CD14-positive monocyte (primary cell): Measurements from ENCODE around the gene AMIGO3. TPM values are rescaled to one million over a fixed set of nuclear protein-coding genes. Genes with fewer than 3 reads are reported as not detected.
"Not testable (repeated sequence)": the region's sequence is repeated elsewhere in the genome, so short reads cannot be mapped to it uniquely, and the experiment has no call there.

Source experiments
- DNase-seq, 3 donors: peaks; one replicate each; pipeline ENCODE4 v3.0.0-alpha.2; 2011 to 2022
- H2AFZ ChIP-seq: 2 replicates; pipeline ENCODE4 v1.6.0; 2012; ENCODE audit warnings: mild to moderate bottlenecking, low read depth, low read length, inconsistent platforms; ENCODE audit not compliant: insufficient read depth, poor library complexity, severe bottlenecking
- H3K27ac ChIP-seq, 2 donors: 1 replicate in 1 of 2; 2 replicates in 1 of 2; pipeline ENCODE4 v1.5.1; 2012 to 2013; ENCODE audit warnings: low read length in 2 of 2, control low read depth in 1 of 2, inconsistent platforms in 1 of 2, low read depth in 1 of 2, mild to moderate bottlenecking in 1 of 2
- H3K27me3 ChIP-seq, 2 donors: one replicate each; pipeline versions ENCODE4 v1.6.0 to v1.6.1; 2011 to 2013; ENCODE audit warnings: low read length in 2 of 2; ENCODE audit not compliant: control insufficient read depth in 2 of 2, insufficient read depth in 2 of 2
- H3K36me3 ChIP-seq, 2 donors: replicated peaks in 1 of 2; 1 replicate in 1 of 2; 2 replicates in 1 of 2; pipeline versions ENCODE4 v1.5.1 to v1.6.1; 2012 to 2013; ENCODE audit warnings: low read length in 2 of 2, control low read depth in 1 of 2, inconsistent platforms in 1 of 2, mild to moderate bottlenecking in 1 of 2; ENCODE audit not compliant: insufficient read depth in 2 of 2, control insufficient read depth in 1 of 2
- H3K4me1 ChIP-seq, 2 donors: 1 replicate in 1 of 2; 2 replicates in 1 of 2; pipeline versions ENCODE4 v1.5.1 to v1.6.1; 2012 to 2013; ENCODE audit warnings: low read length in 2 of 2, control low read depth in 1 of 2, inconsistent platforms in 1 of 2, mild to moderate bottlenecking in 1 of 2, moderate library complexity in 1 of 2; ENCODE audit not compliant: insufficient read depth in 2 of 2, control insufficient read depth in 1 of 2
- H3K4me2 ChIP-seq: replicated peaks from 2 replicates; pipeline ENCODE3; 2012; ENCODE audit warnings: low read length, moderate library complexity, mild to moderate bottlenecking; ENCODE audit not compliant: poor library complexity, severe bottlenecking; ENCODE audit errors: extremely low read depth
- H3K4me3 ChIP-seq, 3 experiments: fragments of 200-600 bp in 1 of 3; sonication (generic) in 1 of 3; replicated peaks in 1 of 3; 1 replicate in 2 of 3; 2 replicates in 1 of 3; pipeline ENCODE4 v1.5.1; 2011 to 2013; ENCODE audit warnings: low read length in 3 of 3, mild to moderate bottlenecking in 3 of 3, control low read depth in 2 of 3, low read depth in 2 of 3, inconsistent platforms in 1 of 3, moderate library complexity in 1 of 3
- H3K79me2 ChIP-seq: 2 replicates; pipeline ENCODE4 v1.6.0; 2012; ENCODE audit warnings: mild to moderate bottlenecking, control low read depth, inconsistent platforms, low read length, moderate library complexity; ENCODE audit not compliant: insufficient read depth
- H3K9ac ChIP-seq: 2 replicates; pipeline ENCODE4 v1.6.0; 2017; ENCODE audit warnings: low read length, mild to moderate bottlenecking; ENCODE audit not compliant: insufficient read depth, poor library complexity, severe bottlenecking
- H3K9me3 ChIP-seq, 2 donors: replicated peaks in 1 of 2; 1 replicate in 1 of 2; 2 replicates in 1 of 2; pipeline versions ENCODE4 v1.5.1 to v1.6.1; 2012 to 2013; ENCODE audit warnings: low read length in 2 of 2, control low read depth in 1 of 2; ENCODE audit not compliant: control insufficient read depth in 1 of 2, insufficient read depth in 1 of 2
- H4K20me1 ChIP-seq: 2 replicates; pipeline ENCODE4 v1.6.0; 2012; ENCODE audit warnings: mild to moderate bottlenecking, low read length, control low read depth, moderate library complexity; ENCODE audit not compliant: insufficient read depth
- H3K27ac Mint-ChIP-seq, 7 donors: one replicate each; pipeline ENCODE4 v1.8.0; 2020; ENCODE audit warnings: mild to moderate bottlenecking in 7 of 7, mixed read lengths in 7 of 7, moderate library complexity in 6 of 7, inconsistent platforms in 2 of 7
- H3K27me3 Mint-ChIP-seq, 3 donors: one replicate each; pipeline ENCODE4 v1.8.0; 2021 to 2022; ENCODE audit warnings: low read depth in 3 of 3, mild to moderate bottlenecking in 3 of 3, mixed read lengths in 3 of 3, moderate library complexity in 3 of 3, inconsistent platforms in 1 of 3
- H3K36me3 Mint-ChIP-seq, 2 donors: one replicate each; pipeline ENCODE4 v1.8.0; 2020; ENCODE audit warnings: mixed read lengths in 2 of 2, inconsistent platforms in 1 of 2, mild to moderate bottlenecking in 1 of 2
- H3K4me1 Mint-ChIP-seq: one replicate; pipeline ENCODE4 v1.8.0; 2020; ENCODE audit warnings: mild to moderate bottlenecking, mixed read lengths
- H3K4me3 Mint-ChIP-seq, 2 donors: one replicate each; pipeline ENCODE4 v1.8.0; 2020; ENCODE audit warnings: mild to moderate bottlenecking in 2 of 2, mixed read lengths in 2 of 2, moderate library complexity in 1 of 2
- H3K9me3 Mint-ChIP-seq, 7 donors: one replicate each; pipeline ENCODE4 v1.8.0; 2020 to 2022; ENCODE audit warnings: mixed read lengths in 7 of 7, mild to moderate bottlenecking in 6 of 7, moderate library complexity in 6 of 7, inconsistent platforms in 2 of 7
- CTCF ChIP-seq: fragments of 200-600 bp; IDR thresholded peaks from one replicate; pipeline ENCODE4 v1.8.0; 2022; ENCODE audit warnings: antibody characterized with exemption, mild to moderate bottlenecking
- WGBS: methylation state at CpG from one replicate; pipeline ENCODE4 v1.1.5; 2013; ENCODE audit warnings: missing lambda C conversion rate; ENCODE audit not compliant: insufficient coverage; 5-methylcytosine and 5-hydroxymethylcytosine counted together
- intact Hi-C, 2 donors: fragments of 100-400 bp; cut with micrococcal nuclease; formaldehyde crosslinking; loops; one replicate each; pipeline versions ENCODE4 v1.15.0 to v1.15.1; 2023
- polyA plus RNA-seq, 3 donors: library from polyadenylated mRNA; depleted of rRNA in 1 of 3; unstranded in 2 of 3; stranded (reverse) in 1 of 3; fragments of 300-500 nt in 2 of 3; fragments of >200 nt in 1 of 3; fragmentation: Illumina TruSeq in 2 of 3; gene quantifications; 1 replicate in 2 of 3; 2 replicates in 1 of 3; pipeline ENCODE4 v1.2.3, GENCODE V29; 2012 to 2021

The AMIGO3 gene
- polyA plus RNA-seq, 3 donors = 0.96 TPM; not detected in 2

GRCh38 chr3:49750056-49750455 lies 30.6 kb upstream of the AMIGO3 start:
- Histone ChIP-seq H3K9me3 (no peaks in the 10 kb centered on the region), H3K4me2 (no peak overlapping the region), H3K4me3 (no peak overlapping the region), H3K4me1 (no peaks in the 10 kb centered on the region), H3K27me3 (no peaks in the 10 kb centered on the region), H4K20me1 (peaks cover 93% of the 10 kb centered on the region), H3K79me2 (peaks cover 55% of the 10 kb centered on the region), H3K27ac (no peak overlapping the region), H3K9ac (no peak overlapping the region), H3K36me3 (peaks cover 30 to 49% of the 10 kb centered on the region in 2 donors), H2AFZ (no peak overlapping the region)
- H3K27ac Mint-ChIP-seq = peak overlapping the region in 2 of 7 donors; percentile 21 to 36
- intact Hi-C loops = no loop called here
- no peak for DNase-seq
- 100% methylated on average over 3 of the region's 4 CpGs for WGBS
- peaks cover 38 to 58% of the 10 kb centered on the region in 2 donors for H3K36me3 Mint-ChIP-seq
- no peak overlapping the region for H3K4me3 Mint-ChIP-seq
- no peaks in the 10 kb centered on the region for H3K9me3 Mint-ChIP-seq
- no peak for TF ChIP-seq CTCF
- H3K4me1 Mint-ChIP-seq = peaks cover 3% of the 10 kb centered on the region
- H3K27me3 Mint-ChIP-seq = no peaks in the 10 kb centered on the region

GRCh38 chr3:49748874-49749273 lies 29.4 kb upstream of the AMIGO3 start:
- H3K27ac Mint-ChIP-seq, H3K4me2 ChIP-seq, DNase-seq, H3K9me3 ChIP-seq, H3K9ac ChIP-seq, H3K4me1 ChIP-seq, H3K27me3 ChIP-seq, H3K9me3 Mint-ChIP-seq, H3K27me3 Mint-ChIP-seq, intact Hi-C loops, H2AFZ ChIP-seq, H3K4me3 ChIP-seq, H3K4me1 Mint-ChIP-seq, H3K4me3 Mint-ChIP-seq, H3K27ac ChIP-seq: not testable (repeated sequence)
- 100% methylated on average over 5 of the region's 5 CpGs for WGBS
- peaks cover 40 to 62% of the 10 kb centered on the region in 2 donors for H3K36me3 Mint-ChIP-seq
- peaks cover 34 to 61% of the 10 kb centered on the region in 2 donors for H3K36me3 ChIP-seq
- H4K20me1 ChIP-seq = peaks cover 91% of the 10 kb centered on the region
- H3K79me2 ChIP-seq = peaks cover 43% of the 10 kb centered on the region
